Medulla oblongata (tissue), 1 donor: ENCODE measurements around the gene EIF4G1.
A peak's percentile ranks its signal among the peaks of the same experiment; 100 is the strongest.

Source experiments
- DNase-seq: peaks from one replicate; pipeline ENCODE4 v3.0.0-alpha.2; 2015; ENCODE audit errors: extremely low spot score

The EIF4G1 gene

DNA sequence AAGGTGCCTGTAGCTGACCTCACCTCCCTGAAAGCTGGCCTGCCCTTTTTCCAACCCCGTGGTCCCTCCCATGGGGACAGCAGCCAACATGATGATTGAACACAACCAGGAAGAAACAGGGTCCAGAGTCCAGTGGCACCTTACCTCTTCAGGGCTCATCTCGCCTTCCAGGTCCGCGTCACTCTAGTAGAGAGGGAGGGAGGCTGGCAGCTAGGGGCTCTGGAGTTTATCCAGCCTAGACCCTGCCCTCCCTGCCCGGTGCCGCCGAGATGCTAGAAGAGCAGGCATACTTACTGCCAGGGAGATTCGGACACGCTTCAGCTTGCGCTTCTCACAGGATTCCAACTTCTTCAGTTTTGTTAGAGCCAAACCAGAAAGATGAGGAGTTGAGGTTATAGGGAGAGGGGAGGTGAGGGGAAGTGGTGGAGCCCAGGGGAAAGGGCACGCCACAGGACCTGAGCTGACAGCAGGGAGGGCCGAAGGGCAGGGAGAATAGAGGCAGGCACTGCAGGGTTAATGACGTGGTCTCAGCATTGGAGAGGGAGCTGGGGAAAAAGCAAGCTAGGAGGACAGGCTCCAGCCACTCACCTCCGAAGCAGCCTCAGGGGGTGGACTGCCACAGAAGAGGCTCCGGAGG, 37.9 kb downstream of the EIF4G1 start:
- DNase-seq = no peak

- DNase-seq = no peak
Measured at GRCh38 chr3:184352897-184353545, 38.6 kb downstream of the EIF4G1 start.

GRCh38 chr3:184353546-184353941, 39.1 kb downstream of the EIF4G1 start:
- no peak for DNase-seq

- DNase-seq = no peak
Measured at GRCh38 chr3:184354121-184354728, 39.8 kb downstream of the EIF4G1 start.

DNA sequence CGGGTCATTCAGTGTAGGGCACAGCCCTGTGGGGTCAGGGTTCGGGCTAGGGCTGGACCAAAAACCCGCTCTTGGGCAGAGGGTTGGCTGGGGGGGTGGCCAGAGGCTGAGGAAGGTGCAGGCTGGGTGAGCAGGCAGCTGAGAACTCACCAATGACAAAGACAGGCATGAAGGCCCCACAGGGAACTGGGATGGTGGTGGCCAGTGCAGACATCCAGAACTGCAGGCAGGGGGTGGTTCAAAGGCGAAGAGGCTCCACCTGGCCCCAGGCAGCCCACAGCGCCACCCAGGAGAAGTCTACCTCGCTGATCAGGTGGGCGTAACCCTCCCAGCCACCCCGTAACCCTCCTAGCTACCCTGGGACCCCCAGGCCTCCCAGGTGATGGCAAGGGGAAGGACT, 40.3 kb downstream of the EIF4G1 start:
- no peak for DNase-seq

DNA sequence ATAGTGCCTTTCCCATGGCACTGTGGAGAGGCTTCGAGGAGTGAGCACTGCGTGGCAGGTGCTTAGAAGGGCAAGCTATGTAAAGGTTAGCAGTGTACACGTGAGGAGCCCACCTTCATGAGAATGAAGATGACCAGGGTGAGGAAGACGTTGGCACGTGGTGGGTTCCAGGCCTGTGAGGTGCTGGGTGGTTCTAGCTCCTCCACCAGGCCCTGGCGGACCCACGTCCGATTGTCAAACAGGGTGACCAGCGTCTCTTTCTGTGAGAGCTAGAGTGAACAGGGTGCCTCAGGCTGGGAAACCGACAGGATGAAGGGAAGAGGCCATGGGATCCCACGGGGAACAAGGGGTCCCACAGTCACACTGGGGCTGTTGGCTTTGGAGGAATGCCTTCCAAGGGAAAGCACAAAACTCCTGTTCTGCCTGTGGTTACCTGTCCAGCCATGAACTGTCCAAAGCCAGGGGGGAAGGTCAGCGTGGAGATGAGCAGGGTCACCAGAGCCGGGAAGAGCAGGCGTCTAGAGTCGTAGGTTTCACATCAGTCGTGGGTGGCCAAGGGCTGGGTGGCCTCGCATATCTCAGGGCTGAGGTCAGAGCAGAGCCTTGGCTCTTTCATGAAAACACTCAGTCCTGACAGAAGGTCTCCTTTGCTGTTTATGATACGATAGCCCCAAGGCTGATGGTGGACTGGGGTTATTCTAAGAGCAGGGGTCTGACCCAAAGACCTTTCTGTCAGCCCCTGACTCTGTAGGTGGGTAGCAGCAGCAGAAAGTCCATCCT, 41.0 kb downstream of the EIF4G1 start:
- no peak for DNase-seq

DNA sequence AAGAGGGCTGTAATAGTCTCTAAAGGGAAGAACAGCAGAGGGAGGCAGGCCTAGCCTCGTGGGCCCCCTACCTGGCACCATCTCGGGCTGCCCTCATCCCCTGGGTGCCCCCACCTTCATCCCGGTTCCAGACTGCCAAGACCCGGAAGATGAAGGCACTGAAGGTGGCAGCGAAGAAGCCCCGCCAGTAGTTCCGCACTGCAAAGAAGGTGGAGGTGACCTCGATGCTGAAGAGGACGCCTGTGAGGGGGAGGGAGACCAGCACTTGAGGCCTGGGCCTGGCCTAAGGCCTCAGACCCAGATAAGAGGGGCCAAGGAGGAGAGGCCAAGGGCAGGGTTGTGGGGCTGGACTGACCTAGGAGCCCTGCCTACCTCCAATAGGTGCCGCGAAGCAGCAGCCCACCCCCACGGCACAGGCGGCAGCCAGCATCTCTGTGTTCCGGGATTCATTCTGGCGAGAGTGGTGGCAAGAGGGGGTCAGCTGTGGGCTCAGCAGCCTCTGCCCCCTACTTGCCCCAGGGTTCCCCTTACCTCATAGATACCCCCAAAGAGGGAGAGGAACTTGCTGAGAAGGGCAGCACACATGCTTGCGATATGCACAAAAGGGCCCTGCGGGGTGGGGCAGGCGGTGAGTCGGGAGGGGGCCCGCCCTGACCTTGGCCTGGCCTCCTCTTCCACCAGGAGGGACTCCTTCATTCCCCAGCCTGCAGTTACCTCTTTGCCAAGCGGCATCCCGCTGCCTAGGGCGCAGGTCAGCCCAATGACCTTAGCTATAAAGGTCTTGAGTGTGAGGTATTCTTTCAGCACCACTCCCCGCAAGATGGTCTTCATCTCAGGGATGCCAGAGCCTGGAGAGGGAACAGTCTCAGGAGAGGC, 43.1 kb downstream of the EIF4G1 start:
- DNase-seq = no peak

GRCh38 chr3:184358124-184358767, 43.8 kb downstream of the EIF4G1 start:
- DNase-seq = no peak

GRCh38 chr3:184358921-184359350, 44.5 kb downstream of the EIF4G1 start:
- no peak for DNase-seq

DNA sequence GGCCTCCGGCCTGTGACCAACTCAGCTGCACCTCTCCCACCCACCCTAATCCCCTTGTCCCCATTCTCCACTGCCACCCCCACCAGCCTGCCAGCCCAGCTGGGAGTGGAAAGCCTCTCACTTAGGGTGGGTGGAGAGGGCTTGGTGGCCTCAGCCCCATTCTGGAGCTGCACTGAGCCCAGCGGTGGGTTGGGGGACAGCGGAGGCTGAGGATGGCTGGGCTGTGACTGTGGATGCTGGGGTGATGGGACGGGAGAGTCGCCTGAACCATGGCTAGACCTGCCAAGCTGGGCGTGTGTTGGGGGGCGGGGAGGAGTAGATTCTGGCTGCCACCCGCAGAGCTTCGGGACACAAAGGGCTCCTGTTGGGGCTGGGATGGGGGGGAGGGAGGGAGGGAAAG, 45.2 kb downstream of the EIF4G1 start:
- peak; percentile 84 for DNase-seq

GRCh38 chr3:184360070-184360928, 45.9 kb downstream of the EIF4G1 start:
- DNase-seq = no peak

DNA sequence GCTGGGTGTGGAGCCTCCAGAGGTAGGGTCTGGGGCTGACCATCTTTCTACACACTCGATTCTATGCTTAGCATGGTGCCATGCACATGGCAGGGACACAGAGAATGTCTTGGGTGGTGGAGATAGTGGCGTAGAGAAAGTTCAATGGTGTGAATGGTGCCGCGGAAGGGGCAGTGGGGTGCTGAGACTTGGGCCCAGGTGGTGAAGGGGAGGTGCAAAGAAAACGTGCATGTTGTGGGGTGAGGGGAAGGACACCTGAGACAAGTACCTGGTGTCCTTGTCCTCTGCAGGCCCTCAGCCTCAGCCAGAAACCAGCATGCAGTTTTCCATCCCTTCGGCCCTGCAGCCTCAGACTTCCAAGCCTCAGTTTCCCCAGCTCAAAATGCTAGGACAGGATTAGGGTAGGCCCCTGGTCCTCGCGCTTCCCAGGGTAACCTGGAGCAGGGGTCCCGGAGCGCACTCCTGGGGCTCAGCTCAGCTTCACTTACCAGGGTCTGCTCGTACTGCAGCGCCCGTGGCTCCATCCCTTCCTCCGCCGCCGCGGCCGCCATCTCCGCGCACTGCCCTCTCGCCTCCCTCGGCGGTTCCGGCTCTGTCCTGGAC, 46.6 kb downstream of the EIF4G1 start:
- DNase-seq = no peak

DNA sequence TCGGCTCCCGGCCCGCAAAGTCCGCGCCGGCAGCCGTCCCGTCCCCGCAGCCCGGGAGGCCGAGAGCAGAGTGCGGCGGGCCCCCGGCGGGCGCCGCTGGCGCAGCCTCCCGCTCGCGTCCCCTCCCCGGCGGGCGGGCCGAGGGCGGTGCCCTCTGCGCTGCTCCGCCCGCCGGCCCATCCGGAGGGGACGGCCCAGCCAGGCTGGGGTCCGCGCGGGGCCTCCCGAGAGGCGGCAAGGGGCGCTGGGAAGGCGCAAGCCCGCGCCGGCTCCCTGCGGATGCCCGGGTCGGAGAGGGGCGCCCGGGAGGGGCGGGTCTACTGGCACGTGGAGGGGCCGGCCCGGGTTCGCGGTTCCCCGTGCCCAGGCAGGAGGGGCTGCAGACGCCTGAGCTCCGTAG, 47.1 kb downstream of the EIF4G1 start, which contains the start of the genes CLCN2 and POLR2H:
TSS of gene CLCN2 (minus strand) at position 74 of the 400 bp plus-strand sequence. CDS start 126 bp downstream, outside the sequence.
TSS of gene POLR2H (plus strand) at position 179 of the 400 bp plus-strand sequence. CDS start 1,783 bp downstream, outside the sequence.
- peak; percentile 84 for DNase-seq

DNA sequence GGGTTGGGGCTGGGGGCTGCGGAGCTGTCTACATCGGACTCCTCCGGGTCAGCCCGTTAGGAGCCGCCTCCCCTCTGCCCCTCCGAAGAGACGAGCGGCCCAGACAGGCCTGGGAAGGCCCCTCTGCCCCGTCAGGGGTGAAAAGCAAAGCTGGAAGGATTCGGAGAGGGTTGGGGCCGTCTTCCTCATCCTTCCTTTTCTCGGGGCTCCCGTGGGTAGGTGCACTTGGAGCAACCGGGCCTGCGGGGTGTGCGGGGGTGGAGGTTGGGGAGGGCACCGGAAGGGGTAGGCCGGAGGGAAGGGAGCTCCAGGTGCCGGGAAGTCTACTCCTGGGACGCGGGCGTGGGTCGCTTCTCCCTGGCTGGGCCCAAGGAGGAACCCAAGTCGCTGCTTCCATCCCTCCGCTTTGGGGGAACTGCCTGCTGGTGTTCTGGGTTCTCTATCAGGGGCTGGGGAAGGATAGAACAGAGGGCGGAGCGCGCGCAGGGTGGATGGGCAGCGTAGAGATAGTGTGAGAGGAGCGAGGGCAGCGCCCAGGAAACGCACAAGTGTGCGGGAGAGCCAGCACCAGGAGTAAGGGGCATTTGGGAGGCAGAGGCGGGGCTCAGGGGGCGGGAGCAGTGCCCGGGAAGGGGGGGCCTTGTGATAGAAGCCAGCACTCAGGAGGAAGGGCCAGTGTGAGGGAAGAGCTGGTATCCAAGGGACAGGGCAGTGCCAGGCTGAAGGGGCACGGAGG, 47.7 kb downstream of the EIF4G1 start:
- DNase-seq = peak; percentile 81

DNA sequence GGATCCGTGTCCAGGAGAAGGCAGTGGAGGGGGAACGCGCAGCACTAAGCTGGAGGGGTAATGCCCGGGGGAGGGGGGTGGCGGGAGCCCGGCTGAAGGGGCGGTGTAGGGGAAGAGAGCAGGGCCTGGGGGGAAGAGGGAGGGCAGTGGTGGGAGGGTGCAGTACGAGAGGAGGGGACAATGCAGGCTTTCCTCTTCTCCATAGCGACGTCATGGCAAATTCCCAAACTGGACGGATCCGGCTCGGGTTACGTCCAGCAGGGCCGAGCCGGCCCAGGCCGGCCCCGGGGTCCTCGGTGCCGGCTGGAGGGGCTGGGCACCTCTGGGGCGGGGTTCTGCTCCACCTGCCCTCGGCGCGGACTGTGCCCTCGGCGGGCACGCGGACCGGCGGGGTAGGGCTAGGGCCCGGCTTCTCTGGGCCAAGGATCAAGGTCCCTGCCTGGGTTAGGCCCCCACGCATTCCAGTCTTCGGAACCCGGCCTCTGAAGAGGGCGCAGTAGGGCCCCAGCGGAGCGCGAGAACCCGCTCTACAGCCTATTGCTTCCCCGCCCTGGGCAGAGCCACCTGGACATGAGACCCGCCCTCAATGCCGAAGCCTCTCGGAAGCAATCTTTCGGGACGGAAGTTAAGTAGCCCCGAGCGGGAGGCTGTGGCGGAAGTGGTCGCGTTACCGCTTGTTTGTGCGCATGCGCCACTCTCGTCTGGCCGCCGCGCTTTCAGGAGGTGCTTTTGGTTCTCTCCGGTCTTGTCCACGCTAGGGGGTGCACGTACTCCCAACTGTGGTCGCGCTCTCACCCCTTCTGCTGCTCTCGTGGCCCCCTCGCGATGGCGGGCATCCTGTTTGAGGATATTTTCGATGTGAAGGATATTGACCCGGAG, 48.5 kb downstream of the EIF4G1 start:
- DNase-seq = peak; percentile 96

- no peak for DNase-seq
Measured at GRCh38 chr3:184366619-184367289, 52.3 kb downstream of the EIF4G1 start.

DNA sequence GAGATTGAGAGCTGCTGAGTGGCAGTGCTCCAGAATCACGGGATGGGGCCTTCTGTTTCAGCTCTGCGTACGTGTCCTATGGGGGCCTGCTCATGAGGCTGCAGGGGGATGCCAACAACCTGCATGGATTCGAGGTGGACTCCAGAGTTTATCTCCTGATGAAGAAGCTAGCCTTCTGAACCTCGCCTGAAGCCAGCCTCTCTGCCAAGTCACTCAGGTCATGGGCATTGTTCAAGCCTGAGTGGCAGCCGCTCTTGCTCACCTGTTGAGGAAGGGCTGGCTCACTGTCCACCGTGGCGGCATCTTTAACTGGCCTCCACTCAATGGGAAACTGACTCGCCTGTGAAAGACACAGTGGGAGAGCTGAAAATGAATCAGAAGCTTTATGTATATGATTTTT, 53.7 kb downstream of the EIF4G1 start:
- no peak for DNase-seq
